K562 (cell line): ENCODE measurements around the gene SEC14L3. TPM values are rescaled to one million over a fixed set of nuclear protein-coding genes. Genes with fewer than 3 reads are reported as not detected.

ENCODE experiments used
- BRCA1 ChIP-seq, 2 experiments: fragments of 450-650 bp in 1 of 2; sonication (generic) in 1 of 2; formaldehyde crosslinking in 1 of 2; IDR thresholded peaks; 2 replicates each; pipeline versions ENCODE4 v1.5.0 to v1.6.1; 2017 to 2020; ENCODE audit warnings: mild to moderate bottlenecking in 1 of 2, missing genetic modification reagents in 1 of 2
- ELF1 ChIP-seq: fragments of 200-800 bp; sonication (Bioruptor generic); IDR thresholded peaks from 2 replicates; pipeline ENCODE4 v1.6.1; 2016; ENCODE audit warnings: missing genetic modification characterization, missing compliant biosample characterization
- JUN ChIP-seq, 2 experiments: sonication (generic) in 1 of 2; formaldehyde crosslinking in 1 of 2; IDR thresholded peaks; 2 replicates each; pipeline versions ENCODE4 v1.6.1 to v1.8.0; 2012 to 2022; ENCODE audit warnings: borderline replicate concordance in 2 of 2, mild to moderate bottlenecking in 2 of 2, improper control_type of control experiment in 1 of 2, low read depth in 1 of 2, low read length in 1 of 2, missing genetic modification reagents in 1 of 2
- KHSRP ChIP-seq: fragments of 450-650 bp; IDR thresholded peaks from 2 replicates; pipeline ENCODE4 v1.6.1; 2017
- NBN ChIP-seq: fragments of 450-650 bp; IDR thresholded peaks from 2 replicates; pipeline ENCODE4 v1.6.1; 2016; ENCODE audit warnings: low read depth, mild to moderate bottlenecking
- RBFOX2 ChIP-seq: fragments of 200-400 bp; formaldehyde crosslinking; IDR thresholded peaks from 2 replicates; pipeline ENCODE4 v1.6.1; 2017; ENCODE audit warnings: low read depth, mild to moderate bottlenecking, low read length, moderate library complexity
- ZFX ChIP-seq: sonication (generic); formaldehyde crosslinking; IDR thresholded peaks from 2 replicates; pipeline ENCODE4 v1.8.0; 2022; ENCODE audit warnings: mild to moderate bottlenecking, missing genetic modification reagents, moderate library complexity
- polyA plus RNA-seq, 8 experiments: library from polyadenylated mRNA; depleted of rRNA in 4 of 8; stranded (reverse) in 5 of 8; unstranded in 3 of 8; fragments of >200 nt; fragmentation: Nextera tagmentation in 2 of 8; fragmentation: Illumina TruSeq in 1 of 8; extraction: Ambion mirVana in 2 of 8; extraction: Trizol in 1 of 8; gene quantifications; 2 replicates each; pipeline versions ENCODE4 v1.2.1 to v1.2.3, GENCODE V29; 2011 to 2014; ENCODE audit warnings: inconsistent platforms in 1 of 8, missing spikeins in 1 of 8
- total RNA-seq, 7 experiments: library from RNA; depleted of rRNA in 6 of 7; stranded (reverse); fragments of >200 nt in 6 of 7; fragmentation: Illumina TruSeq in 2 of 7; extraction: Trizol in 2 of 7; gene quantifications; 2 replicates each; pipeline versions ENCODE4 v1.2.1 to v1.2.3, GENCODE V29; 2011 to 2021; ENCODE audit warnings: low replicate concordance in 1 of 7
- TF ChIP-seq, protein P1 (sequence below): fragments of 450-650 bp; IDR thresholded peaks from 2 replicates; pipeline ENCODE4 v1.6.1; 2016; ENCODE audit warnings: mild to moderate bottlenecking, moderate library complexity
- TF ChIP-seq, protein P2 (sequence below): fragments of 450-650 bp; IDR thresholded peaks from 2 replicates; pipeline ENCODE4 v1.6.1; 2016; ENCODE audit warnings: low read depth, mild to moderate bottlenecking, moderate library complexity
- TF ChIP-seq, protein P3 (sequence below), 2 experiments: IDR thresholded peaks; 2 replicates each; pipeline ENCODE4 v1.6.1; 2011; ENCODE audit warnings: borderline replicate concordance in 1 of 2, control low read depth in 1 of 2, low read depth in 1 of 2, low read length in 1 of 2, mild to moderate bottlenecking in 1 of 2, mixed read lengths in 1 of 2, moderate library complexity in 1 of 2; ENCODE audit not compliant: insufficient read depth in 1 of 2, insufficient read length in 1 of 2, poor library complexity in 1 of 2, severe bottlenecking in 1 of 2; ENCODE audit errors: extremely low read depth in 1 of 2

The SEC14L3 gene
- total and polyA plus RNA-seq, 9 of the 15 experiments (the other 6 are each of a cell fraction or from before 2014, with no cell fraction given) = not detected

DNA sequence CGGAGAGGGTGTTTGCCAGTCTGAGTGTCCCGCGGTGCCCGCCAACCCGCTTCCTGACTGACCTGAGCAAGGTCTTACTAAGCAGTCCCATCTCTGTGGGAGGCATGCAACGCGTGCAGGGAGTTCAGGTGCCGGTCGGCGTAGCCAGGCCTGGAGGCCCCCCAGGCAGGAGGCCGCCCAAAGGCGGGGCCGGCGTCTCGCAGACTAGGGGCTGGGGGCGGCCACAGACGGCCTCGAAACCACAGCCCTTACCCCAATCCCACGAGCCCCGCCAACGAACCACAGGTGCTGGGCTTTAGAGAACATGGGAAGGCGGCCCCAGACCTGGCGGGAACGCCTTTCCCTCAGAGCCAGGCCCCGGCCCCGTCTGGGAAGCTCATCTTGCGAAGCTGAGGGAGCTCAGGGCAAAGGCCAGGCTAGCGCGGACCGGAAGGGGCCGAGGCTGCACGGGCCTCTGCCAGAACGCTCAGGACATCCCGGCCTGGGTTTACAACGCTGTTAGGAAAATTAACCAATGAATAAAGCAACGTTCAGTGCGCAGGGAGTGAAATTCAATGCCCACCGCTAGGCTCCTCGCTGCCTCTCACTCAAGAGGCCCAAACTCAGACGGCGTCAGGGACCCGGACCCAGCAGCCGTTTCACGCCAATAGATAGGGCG lies 48.4 kb downstream of the SEC14L3 start (continued):
- TF ChIP-seq, protein P1, sequence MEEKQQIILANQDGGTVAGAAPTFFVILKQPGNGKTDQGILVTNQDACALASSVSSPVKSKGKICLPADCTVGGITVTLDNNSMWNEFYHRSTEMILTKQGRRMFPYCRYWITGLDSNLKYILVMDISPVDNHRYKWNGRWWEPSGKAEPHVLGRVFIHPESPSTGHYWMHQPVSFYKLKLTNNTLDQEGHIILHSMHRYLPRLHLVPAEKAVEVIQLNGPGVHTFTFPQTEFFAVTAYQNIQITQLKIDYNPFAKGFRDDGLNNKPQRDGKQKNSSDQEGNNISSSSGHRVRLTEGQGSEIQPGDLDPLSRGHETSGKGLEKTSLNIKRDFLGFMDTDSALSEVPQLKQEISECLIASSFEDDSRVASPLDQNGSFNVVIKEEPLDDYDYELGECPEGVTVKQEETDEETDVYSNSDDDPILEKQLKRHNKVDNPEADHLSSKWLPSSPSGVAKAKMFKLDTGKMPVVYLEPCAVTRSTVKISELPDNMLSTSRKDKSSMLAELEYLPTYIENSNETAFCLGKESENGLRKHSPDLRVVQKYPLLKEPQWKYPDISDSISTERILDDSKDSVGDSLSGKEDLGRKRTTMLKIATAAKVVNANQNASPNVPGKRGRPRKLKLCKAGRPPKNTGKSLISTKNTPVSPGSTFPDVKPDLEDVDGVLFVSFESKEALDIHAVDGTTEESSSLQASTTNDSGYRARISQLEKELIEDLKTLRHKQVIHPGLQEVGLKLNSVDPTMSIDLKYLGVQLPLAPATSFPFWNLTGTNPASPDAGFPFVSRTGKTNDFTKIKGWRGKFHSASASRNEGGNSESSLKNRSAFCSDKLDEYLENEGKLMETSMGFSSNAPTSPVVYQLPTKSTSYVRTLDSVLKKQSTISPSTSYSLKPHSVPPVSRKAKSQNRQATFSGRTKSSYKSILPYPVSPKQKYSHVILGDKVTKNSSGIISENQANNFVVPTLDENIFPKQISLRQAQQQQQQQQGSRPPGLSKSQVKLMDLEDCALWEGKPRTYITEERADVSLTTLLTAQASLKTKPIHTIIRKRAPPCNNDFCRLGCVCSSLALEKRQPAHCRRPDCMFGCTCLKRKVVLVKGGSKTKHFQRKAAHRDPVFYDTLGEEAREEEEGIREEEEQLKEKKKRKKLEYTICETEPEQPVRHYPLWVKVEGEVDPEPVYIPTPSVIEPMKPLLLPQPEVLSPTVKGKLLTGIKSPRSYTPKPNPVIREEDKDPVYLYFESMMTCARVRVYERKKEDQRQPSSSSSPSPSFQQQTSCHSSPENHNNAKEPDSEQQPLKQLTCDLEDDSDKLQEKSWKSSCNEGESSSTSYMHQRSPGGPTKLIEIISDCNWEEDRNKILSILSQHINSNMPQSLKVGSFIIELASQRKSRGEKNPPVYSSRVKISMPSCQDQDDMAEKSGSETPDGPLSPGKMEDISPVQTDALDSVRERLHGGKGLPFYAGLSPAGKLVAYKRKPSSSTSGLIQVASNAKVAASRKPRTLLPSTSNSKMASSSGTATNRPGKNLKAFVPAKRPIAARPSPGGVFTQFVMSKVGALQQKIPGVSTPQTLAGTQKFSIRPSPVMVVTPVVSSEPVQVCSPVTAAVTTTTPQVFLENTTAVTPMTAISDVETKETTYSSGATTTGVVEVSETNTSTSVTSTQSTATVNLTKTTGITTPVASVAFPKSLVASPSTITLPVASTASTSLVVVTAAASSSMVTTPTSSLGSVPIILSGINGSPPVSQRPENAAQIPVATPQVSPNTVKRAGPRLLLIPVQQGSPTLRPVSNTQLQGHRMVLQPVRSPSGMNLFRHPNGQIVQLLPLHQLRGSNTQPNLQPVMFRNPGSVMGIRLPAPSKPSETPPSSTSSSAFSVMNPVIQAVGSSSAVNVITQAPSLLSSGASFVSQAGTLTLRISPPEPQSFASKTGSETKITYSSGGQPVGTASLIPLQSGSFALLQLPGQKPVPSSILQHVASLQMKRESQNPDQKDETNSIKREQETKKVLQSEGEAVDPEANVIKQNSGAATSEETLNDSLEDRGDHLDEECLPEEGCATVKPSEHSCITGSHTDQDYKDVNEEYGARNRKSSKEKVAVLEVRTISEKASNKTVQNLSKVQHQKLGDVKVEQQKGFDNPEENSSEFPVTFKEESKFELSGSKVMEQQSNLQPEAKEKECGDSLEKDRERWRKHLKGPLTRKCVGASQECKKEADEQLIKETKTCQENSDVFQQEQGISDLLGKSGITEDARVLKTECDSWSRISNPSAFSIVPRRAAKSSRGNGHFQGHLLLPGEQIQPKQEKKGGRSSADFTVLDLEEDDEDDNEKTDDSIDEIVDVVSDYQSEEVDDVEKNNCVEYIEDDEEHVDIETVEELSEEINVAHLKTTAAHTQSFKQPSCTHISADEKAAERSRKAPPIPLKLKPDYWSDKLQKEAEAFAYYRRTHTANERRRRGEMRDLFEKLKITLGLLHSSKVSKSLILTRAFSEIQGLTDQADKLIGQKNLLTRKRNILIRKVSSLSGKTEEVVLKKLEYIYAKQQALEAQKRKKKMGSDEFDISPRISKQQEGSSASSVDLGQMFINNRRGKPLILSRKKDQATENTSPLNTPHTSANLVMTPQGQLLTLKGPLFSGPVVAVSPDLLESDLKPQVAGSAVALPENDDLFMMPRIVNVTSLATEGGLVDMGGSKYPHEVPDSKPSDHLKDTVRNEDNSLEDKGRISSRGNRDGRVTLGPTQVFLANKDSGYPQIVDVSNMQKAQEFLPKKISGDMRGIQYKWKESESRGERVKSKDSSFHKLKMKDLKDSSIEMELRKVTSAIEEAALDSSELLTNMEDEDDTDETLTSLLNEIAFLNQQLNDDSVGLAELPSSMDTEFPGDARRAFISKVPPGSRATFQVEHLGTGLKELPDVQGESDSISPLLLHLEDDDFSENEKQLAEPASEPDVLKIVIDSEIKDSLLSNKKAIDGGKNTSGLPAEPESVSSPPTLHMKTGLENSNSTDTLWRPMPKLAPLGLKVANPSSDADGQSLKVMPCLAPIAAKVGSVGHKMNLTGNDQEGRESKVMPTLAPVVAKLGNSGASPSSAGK = peak; percentile 70
- TF ChIP-seq ZFX (CRISPR knock-in tag) = peak; percentile 89
- peak; percentile 81 for TF ChIP-seq RBFOX2
- TF ChIP-seq, protein P2, sequence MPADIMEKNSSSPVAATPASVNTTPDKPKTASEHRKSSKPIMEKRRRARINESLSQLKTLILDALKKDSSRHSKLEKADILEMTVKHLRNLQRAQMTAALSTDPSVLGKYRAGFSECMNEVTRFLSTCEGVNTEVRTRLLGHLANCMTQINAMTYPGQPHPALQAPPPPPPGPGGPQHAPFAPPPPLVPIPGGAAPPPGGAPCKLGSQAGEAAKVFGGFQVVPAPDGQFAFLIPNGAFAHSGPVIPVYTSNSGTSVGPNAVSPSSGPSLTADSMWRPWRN = no peak
- TF ChIP-seq KHSRP = no peak
- TF ChIP-seq NBN = no peak
- TF ChIP-seq ELF1 (tag) = peak; percentile 35; the same call in 1 of the 2 replicates
- TF ChIP-seq BRCA1 (IDR thresholded peaks at IDR 0.05) = no peak
- 0 out of 2 replicates have a peak, but pooled peaks have one; percentile 72 for TF ChIP-seq BRCA1 (CRISPR knock-in tag; IDR thresholded peaks at IDR 0.05)
- TF ChIP-seq, protein P3, sequence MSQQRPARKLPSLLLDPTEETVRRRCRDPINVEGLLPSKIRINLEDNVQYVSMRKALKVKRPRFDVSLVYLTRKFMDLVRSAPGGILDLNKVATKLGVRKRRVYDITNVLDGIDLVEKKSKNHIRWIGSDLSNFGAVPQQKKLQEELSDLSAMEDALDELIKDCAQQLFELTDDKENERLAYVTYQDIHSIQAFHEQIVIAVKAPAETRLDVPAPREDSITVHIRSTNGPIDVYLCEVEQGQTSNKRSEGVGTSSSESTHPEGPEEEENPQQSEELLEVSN (IDR thresholded peaks at IDR 0.05; ENCODE audit: borderline replicate concordance in 1 of 2, extremely low read depth in 1 of 2, insufficient read depth in 1 of 2, insufficient read length in 1 of 2, low read depth in 1 of 2, low read length in 1 of 2, poor library complexity in 1 of 2, severe bottlenecking in 1 of 2) = peak; percentile 53 to 72
- TF ChIP-seq JUN (IDR thresholded peaks at IDR 0.05; ENCODE audit: borderline replicate concordance, low read depth, low read length) = no peak
- 0 out of 2 replicates have a peak, but pooled peaks have one; percentile 54 for TF ChIP-seq JUN (CRISPR knock-in tag; IDR thresholded peaks at IDR 0.05; ENCODE audit: borderline replicate concordance)
